ENCODE results near the gene EPHA8.

Gene EPHA8

DNA sequence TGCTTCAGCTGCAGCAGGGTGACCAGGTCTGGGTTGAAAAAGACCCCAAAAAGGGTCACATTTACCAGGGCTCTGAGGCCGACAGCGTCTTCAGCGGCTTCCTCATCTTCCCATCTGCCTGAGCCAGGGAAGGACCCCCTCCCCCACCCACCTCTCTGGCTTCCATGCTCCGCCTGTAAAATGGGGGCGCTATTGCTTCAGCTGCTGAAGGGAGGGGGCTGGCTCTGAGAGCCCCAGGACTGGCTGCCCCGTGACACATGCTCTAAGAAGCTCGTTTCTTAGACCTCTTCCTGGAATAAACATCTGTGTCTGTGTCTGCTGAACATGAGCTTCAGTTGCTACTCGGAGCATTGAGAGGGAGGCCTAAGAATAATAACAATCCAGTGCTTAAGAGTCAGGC lies 76.0 kb downstream of the EPHA8 start:
- DNase-seq (ENCODE audit: low read depth) = peak; percentile 28

DNA sequence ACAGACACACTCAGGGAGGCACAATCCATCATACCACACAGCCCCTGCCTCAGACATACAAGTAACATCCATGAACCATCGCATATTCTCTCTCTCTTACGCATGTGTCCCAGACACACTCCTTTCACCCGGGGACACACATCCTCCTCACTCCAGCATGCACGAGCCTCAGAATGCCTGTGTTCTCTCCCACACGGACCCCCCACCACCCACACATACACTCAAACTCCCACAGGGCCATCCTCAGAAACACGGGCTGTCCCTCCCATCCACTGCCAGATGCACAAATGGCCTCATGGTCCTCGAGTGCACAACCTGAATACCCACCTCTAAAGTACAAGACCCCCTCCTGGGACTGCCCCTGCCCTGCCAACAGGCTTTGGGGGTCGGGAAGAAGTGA lies 78.0 kb downstream of the EPHA8 start:
- Histone ChIP-seq H3K4me1 (ENCODE audit: control insufficient read depth, insufficient read depth, low read length) (peaks cover 23% of the 10 kb centered on the region), H3K4me3 (ENCODE audit: low read length) (no peak overlapping the region), H3K9me3 (ENCODE audit: control insufficient read depth, low read length) (no peaks in the 10 kb centered on the region), H3K36me3 (ENCODE audit: control insufficient read depth, insufficient read depth, low read length, severe bottlenecking) (no peaks in the 10 kb centered on the region), H3K27me3 (replicated peaks; ENCODE audit: control insufficient read depth, insufficient read depth, low read length) (peaks cover 26% of the 10 kb centered on the region), H3K9ac (ENCODE audit: low read length) (no peak overlapping the region)
- no peak for DNase-seq (ENCODE audit: low read depth)

More for the DNA sequence above, 76.0 kb downstream of the EPHA8 start:
- Histone ChIP-seq H3K4me1 (ENCODE audit: control insufficient read depth, insufficient read depth, low read length) (peaks cover 12% of the 10 kb centered on the region), H3K9me3 (ENCODE audit: control insufficient read depth, low read length) (no peaks in the 10 kb centered on the region), H3K36me3 (ENCODE audit: control insufficient read depth, insufficient read depth, low read length, severe bottlenecking) (no peaks in the 10 kb centered on the region), H3K4me3 (ENCODE audit: low read length) (no peak overlapping the region), H3K27me3 (replicated peaks; ENCODE audit: control insufficient read depth, insufficient read depth, low read length) (peaks cover 33% of the 10 kb centered on the region), H3K9ac (ENCODE audit: low read length) (no peak overlapping the region)

DNA sequence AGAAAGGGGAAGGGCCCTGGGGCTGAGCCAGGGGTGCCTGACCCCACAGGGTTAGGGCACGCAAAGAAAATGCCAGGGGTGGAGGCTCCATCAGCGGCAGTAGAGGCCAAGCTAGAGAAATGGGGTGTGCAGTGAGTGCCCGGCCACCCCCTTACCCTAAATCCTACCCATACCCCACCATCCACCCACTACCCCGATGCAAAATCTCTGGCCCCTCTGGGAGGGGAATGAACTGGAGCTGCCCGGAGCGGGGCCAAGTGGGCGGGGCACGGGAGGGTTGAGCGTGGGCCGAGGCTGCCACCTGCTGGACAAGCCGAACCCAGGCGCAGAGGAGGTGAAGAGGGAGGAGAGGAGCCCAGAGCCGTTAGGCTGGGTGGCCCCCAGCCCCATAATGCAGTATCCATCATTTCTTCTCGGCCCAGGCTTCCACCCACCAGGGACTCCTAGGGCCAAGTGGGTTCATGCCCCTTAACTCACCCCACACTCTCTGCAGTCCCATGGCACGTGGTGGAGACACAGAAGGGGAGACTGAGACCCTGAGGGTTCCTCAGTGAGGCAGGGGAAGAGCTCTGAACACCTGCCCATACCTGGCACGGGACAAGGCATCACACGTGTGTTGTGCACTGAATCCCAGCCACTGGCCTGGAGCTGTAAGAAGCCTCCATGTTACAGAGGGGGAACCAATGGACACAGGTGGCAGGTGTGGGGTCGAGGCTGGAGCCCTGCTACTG lies 78.8 kb downstream of the EPHA8 start:
- DNase-seq (ENCODE audit: low read depth) = peak; percentile 88
- Histone ChIP-seq H3K9ac (ENCODE audit: low read length) (no peak overlapping the region), H3K4me3 (ENCODE audit: low read length) (no peak overlapping the region)

GRCh38 chr1:22643381-22643780 lies 80.1 kb downstream of the EPHA8 start, which contains the start of gene C1QC:
C1QC (plus strand) TSS chr1:22643633; CDS start chr1:22644024, 391 bp downstream.
- Histone ChIP-seq H3K4me1 (ENCODE audit: control insufficient read depth, insufficient read depth, low read length) (peaks cover 37% of the 10 kb centered on the region), H3K27me3 (replicated peaks; ENCODE audit: control insufficient read depth, insufficient read depth, low read length) (peaks cover 20% of the 10 kb centered on the region), H3K4me3 (ENCODE audit: low read length) (no peak within 1 kb of the TSS), H3K36me3 (ENCODE audit: control insufficient read depth, insufficient read depth, low read length, severe bottlenecking) (no peaks in the 10 kb centered on the region), H3K9me3 (ENCODE audit: control insufficient read depth, low read length) (no peaks in the 10 kb centered on the region), H3K9ac (ENCODE audit: low read length) (no peak within 1 kb of the TSS)
- no peak for DNase-seq (ENCODE audit: low read depth)

More for the DNA sequence above, 78.8 kb downstream of the EPHA8 start:
- no peaks in the 10 kb centered on the region for H3K9me3 ChIP-seq (ENCODE audit: control insufficient read depth, low read length)
- H3K27me3 ChIP-seq (replicated peaks; ENCODE audit: control insufficient read depth, insufficient read depth, low read length) = peaks cover 26% of the 10 kb centered on the region
- no peaks in the 10 kb centered on the region for H3K36me3 ChIP-seq (ENCODE audit: control insufficient read depth, insufficient read depth, low read length, severe bottlenecking)
- peaks cover 27% of the 10 kb centered on the region for H3K4me1 ChIP-seq (ENCODE audit: control insufficient read depth, insufficient read depth, low read length)

GRCh38 chr1:22643928-22644327 lies 80.6 kb downstream of the EPHA8 start:
- Histone ChIP-seq H3K4me3 (ENCODE audit: low read length) (no peak overlapping the region), H3K9me3 (ENCODE audit: control insufficient read depth, low read length) (no peaks in the 10 kb centered on the region), H3K36me3 (ENCODE audit: control insufficient read depth, insufficient read depth, low read length, severe bottlenecking) (no peaks in the 10 kb centered on the region), H3K4me1 (ENCODE audit: control insufficient read depth, insufficient read depth, low read length) (peaks cover 37% of the 10 kb centered on the region), H3K27me3 (replicated peaks; ENCODE audit: control insufficient read depth, insufficient read depth, low read length) (peaks cover 23% of the 10 kb centered on the region), H3K9ac (ENCODE audit: low read length) (no peak overlapping the region)
- DNase-seq (ENCODE audit: low read depth) = no peak

DNA sequence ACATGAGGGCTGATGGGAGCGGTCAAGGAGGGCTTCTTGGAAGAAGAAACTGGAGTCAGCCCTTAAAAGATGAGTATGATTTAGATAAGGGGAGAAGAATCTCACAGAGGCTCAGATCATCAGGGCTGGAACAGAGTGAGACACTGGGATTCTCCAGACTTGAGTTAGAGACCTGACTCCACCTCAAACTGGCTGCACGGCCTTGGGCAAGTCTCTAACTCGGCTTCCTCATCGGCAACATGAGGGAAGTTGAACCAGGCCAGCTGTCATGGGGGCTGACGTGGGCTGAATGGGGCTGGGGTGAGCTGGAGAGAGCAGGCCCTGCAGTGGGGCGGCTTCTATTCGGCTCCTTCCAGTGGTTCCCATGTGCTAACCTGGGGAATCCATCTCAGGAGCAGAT lies 82.6 kb downstream of the EPHA8 start:
- Histone ChIP-seq H3K9me3 (ENCODE audit: control insufficient read depth, low read length) (no peaks in the 10 kb centered on the region), H3K4me1 (ENCODE audit: control insufficient read depth, insufficient read depth, low read length) (peaks cover 37% of the 10 kb centered on the region), H3K4me3 (ENCODE audit: low read length) (peak overlapping the region; percentile 36), H3K27me3 (replicated peaks; ENCODE audit: control insufficient read depth, insufficient read depth, low read length) (peaks cover 31% of the 10 kb centered on the region), H3K9ac (ENCODE audit: low read length) (peak overlapping the region; percentile 71), H3K36me3 (ENCODE audit: control insufficient read depth, insufficient read depth, low read length, severe bottlenecking) (no peaks in the 10 kb centered on the region)
- no peak for DNase-seq (ENCODE audit: low read depth)

- Histone ChIP-seq H3K9ac (ENCODE audit: low read length) (peak overlapping the region; percentile 73), H3K4me1 (ENCODE audit: control insufficient read depth, insufficient read depth, low read length) (peaks cover 37% of the 10 kb centered on the region), H3K4me3 (ENCODE audit: low read length) (peak overlapping the region; percentile 36), H3K27me3 (replicated peaks; ENCODE audit: control insufficient read depth, insufficient read depth, low read length) (peaks cover 27% of the 10 kb centered on the region), H3K9me3 (ENCODE audit: control insufficient read depth, low read length) (no peaks in the 10 kb centered on the region), H3K36me3 (ENCODE audit: control insufficient read depth, insufficient read depth, low read length, severe bottlenecking) (no peaks in the 10 kb centered on the region)
- DNase-seq (ENCODE audit: low read depth) = peak; percentile 44
Observed at GRCh38 chr1:22646384-22646783, 83.1 kb downstream of the EPHA8 start.

GRCh38 chr1:22650089-22650693 lies 86.9 kb downstream of the EPHA8 start:
- Histone ChIP-seq H3K4me1 (ENCODE audit: control insufficient read depth, insufficient read depth, low read length) (peaks cover 29% of the 10 kb centered on the region), H3K4me3 (ENCODE audit: low read length) (no peak overlapping the region), H3K9ac (ENCODE audit: low read length) (no peak overlapping the region), H3K36me3 (ENCODE audit: control insufficient read depth, insufficient read depth, low read length, severe bottlenecking) (no peaks in the 10 kb centered on the region), H3K9me3 (ENCODE audit: control insufficient read depth, low read length) (no peaks in the 10 kb centered on the region), H3K27me3 (replicated peaks; ENCODE audit: control insufficient read depth, insufficient read depth, low read length) (peaks cover 24% of the 10 kb centered on the region)
- no peak for DNase-seq (ENCODE audit: low read depth)

- Histone ChIP-seq H3K36me3 (ENCODE audit: control insufficient read depth, insufficient read depth, low read length, severe bottlenecking) (no peaks in the 10 kb centered on the region), H3K4me3 (ENCODE audit: low read length) (no peak overlapping the region), H3K27me3 (replicated peaks; ENCODE audit: control insufficient read depth, insufficient read depth, low read length) (peaks cover 42% of the 10 kb centered on the region), H3K9ac (ENCODE audit: low read length) (no peak overlapping the region), H3K9me3 (ENCODE audit: control insufficient read depth, low read length) (no peaks in the 10 kb centered on the region), H3K4me1 (ENCODE audit: control insufficient read depth, insufficient read depth, low read length) (peaks cover 8% of the 10 kb centered on the region)
- no peak for DNase-seq (ENCODE audit: low read depth)
Observed at GRCh38 chr1:22651941-22652856, 88.9 kb downstream of the EPHA8 start.

DNA sequence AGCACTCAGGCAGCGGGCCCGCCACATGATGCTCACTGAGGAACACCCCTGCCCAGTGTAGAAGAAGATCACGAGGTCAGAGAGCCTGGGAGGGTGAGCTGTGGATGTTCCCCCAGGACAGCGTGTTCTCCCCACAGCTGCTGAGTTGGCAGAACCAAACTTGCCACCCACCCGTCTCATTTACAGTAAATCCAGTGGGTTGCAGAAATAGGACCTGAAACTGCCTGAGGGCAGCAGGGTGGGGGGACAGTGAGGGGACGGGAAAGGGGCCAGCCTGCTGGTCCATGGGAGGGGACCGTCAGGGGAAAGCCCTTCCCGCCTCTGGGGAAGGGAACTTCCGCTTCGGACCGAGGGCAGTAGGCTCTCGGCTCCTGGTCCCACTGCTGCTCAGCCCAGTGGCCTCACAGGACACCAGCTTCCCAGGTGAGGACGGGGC lies 89.6 kb downstream of the EPHA8 start, which contains the start of gene C1QB:
C1QB (plus strand) TSS at position 356 of the 436 bp plus-strand sequence. CDS start 6,227 bp downstream, outside the sequence.
- Histone ChIP-seq H3K27me3 (replicated peaks; ENCODE audit: control insufficient read depth, insufficient read depth, low read length) (peaks cover 44% of the 10 kb centered on the region), H3K36me3 (ENCODE audit: control insufficient read depth, insufficient read depth, low read length, severe bottlenecking) (no peaks in the 10 kb centered on the region), H3K9me3 (ENCODE audit: control insufficient read depth, low read length) (no peaks in the 10 kb centered on the region), H3K4me1 (ENCODE audit: control insufficient read depth, insufficient read depth, low read length) (peaks cover 4% of the 10 kb centered on the region), H3K4me3 (ENCODE audit: low read length) (no peak within 1 kb of the TSS), H3K9ac (ENCODE audit: low read length) (no peak within 1 kb of the TSS)
- no peak for DNase-seq (ENCODE audit: low read depth)
